CD4-positive, alpha-beta T cell treated with Interleukin-21 for 1 hour (primary cell): ENCODE data around the gene SMIM45.

ENCODE experiments used
- DNase-seq: peaks from one replicate; pipeline ENCODE4 v3.0.0-alpha.2; 2020

SMIM45 gene

GRCh38 chr22:41951898-41952474 is at the start of gene SMIM45:
Gene SMIM45, plus strand, starts transcription at chr22:41952150.
- no peak for DNase-seq

GRCh38 chr22:41902932-41903421 is 49.0 kb upstream of the SMIM45 start:
- no peak for DNase-seq

- DNase-seq, result no peak
These were observed 47.2 kb upstream of the SMIM45 start for GRCh38 chr22:41904450-41905410.

GRCh38 chr22:41905411-41906202 is 46.3 kb upstream of the SMIM45 start:
- no peak for DNase-seq

GRCh38 chr22:41906822-41907221 is 45.1 kb upstream of the SMIM45 start:
- no peak for DNase-seq

- DNase-seq, result no peak
These were observed 44.2 kb upstream of the SMIM45 start for GRCh38 chr22:41907436-41908401.

GRCh38 chr22:41908411-41909309 is 43.3 kb upstream of the SMIM45 start:
- DNase-seq, result peak; percentile 55

- no peak for DNase-seq
These were observed 42.5 kb upstream of the SMIM45 start for GRCh38 chr22:41909310-41910049.

- DNase-seq, result peak; percentile 22
These were observed 41.6 kb upstream of the SMIM45 start for GRCh38 chr22:41910050-41911000.

GRCh38 chr22:41911001-41911611 is 40.8 kb upstream of the SMIM45 start:
- DNase-seq, result peak; percentile 25

- DNase-seq, result no peak
These were observed 39.5 kb upstream of the SMIM45 start for GRCh38 chr22:41912338-41913039.

GRCh38 chr22:41913040-41913719 is 38.8 kb upstream of the SMIM45 start:
- no peak for DNase-seq

- no peak for DNase-seq
These were observed 38.0 kb upstream of the SMIM45 start for GRCh38 chr22:41913842-41914534.

GRCh38 chr22:41914611-41915034 is 37.3 kb upstream of the SMIM45 start:
- DNase-seq, result no peak

- peak; percentile 64 for DNase-seq
These were observed 36.7 kb upstream of the SMIM45 start, which contains the start of gene SHISA8 for GRCh38 chr22:41915035-41915785. Gene SHISA8, minus strand, starts transcription at chr22:41915074. Its CDS starts 407 bp downstream, at chr22:41914667.
